ENCODE measurements around the gene GMDS. TPM values are rescaled to one million over a fixed set of nuclear protein-coding genes. Genes with fewer than 3 reads are reported as not detected.

Gene GMDS
- total RNA-seq, 2 experiments from 2014 or later, result 36.6 to 42.8 TPM

DNA sequence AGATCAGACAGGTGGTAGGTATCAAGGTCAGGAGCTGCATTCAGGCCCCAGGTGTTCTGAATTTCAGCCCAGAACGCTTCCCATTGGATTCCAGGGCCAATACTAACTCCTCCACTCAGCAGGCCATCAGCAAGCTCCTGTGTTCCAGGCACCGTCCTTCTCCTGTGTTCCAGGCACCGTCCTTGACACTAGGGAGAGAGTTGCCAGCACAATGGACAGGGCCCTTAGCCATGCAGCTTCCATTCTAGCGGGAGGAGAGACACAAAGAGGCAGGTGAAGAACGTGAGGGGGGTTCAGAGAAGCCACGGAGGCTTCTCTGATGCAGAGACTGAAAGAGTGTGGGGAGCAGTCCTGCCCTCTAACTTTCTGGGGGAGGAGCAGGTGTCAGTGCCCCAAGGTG lies 558.0 kb downstream of the GMDS start:
- H3K36me3 Mint-ChIP-seq (ENCODE audit: low read depth), result peaks cover 6% of the 10 kb centered on the region
- no peak for ATAC-seq
- DNase-seq, result no peak
- no peaks in the 10 kb centered on the region for H3K9me3 Mint-ChIP-seq
- POLR2A ChIA-PET, result interaction anchor here (1.4 kb wide), 1 partner anchor 9 kb away, joined by 3 read pairs; no protein-coding TSS in a partner anchor
- H3K27ac Mint-ChIP-seq, result no peak overlapping the region
- H3K27me3 Mint-ChIP-seq, result no peaks in the 10 kb centered on the region
- CTCF ChIA-PET, result interaction anchor here (1.0 to 1.2 kb wide), 2 partner anchors 8 to 24 kb away, joined by 3 read pairs; no protein-coding TSS in a partner anchor
- H3K4me3 Mint-ChIP-seq, result no peak overlapping the region
- no peak for TF ChIP-seq CTCF (IDR thresholded peaks at IDR 0.05)
- H3K4me1 Mint-ChIP-seq (ENCODE audit: low read depth), result no peaks in the 10 kb centered on the region
- intact Hi-C loops (cut with micrococcal nuclease), result no loop called here

DNA sequence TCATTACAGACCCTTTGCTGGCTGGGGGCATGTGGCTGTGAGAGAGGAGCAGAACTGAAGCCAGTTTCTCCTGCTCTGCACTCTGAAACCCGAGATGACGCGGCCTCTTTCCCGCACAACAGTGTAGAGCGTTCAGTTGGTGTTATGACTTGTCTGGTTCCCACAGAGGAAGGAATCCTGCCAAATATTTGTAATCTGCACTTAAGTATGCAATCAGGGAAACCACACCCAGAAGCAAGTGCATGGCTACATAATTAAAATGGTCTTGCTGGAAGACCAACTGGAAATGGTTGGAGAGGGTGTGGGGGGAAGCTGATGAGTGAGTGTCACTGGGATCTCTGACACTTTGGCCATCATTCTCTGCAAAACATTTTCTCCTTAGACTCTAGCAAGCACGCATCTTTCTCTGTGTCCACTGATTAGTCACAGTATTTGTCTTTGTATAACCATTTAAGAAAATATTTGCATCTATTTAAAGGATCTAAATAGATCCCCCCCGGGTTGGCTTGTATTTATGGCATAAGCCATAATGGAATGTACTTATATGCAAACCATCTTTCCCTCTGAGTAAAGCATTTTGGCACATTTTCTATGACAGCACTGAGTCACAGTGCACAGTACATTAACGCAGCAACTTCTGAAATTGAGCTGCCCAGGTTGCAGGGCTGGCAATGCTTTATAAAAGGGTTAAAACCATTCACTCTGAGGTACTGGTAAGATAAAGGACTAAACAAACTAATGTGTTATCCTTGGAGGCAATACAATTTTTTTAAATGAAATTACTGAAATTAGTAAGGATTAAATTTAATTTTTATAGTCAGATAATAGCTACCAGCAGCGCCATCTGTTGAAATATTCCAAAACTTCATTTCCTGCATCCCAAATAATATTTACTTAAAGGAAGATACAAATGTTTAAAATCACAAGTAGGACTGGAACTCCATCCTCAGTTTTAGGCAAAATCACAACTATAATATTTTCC lies 559.0 kb downstream of the GMDS start:
- Mint-ChIP-seq H3K4me1 (ENCODE audit: low read depth) (no peaks in the 10 kb centered on the region), H3K36me3 (ENCODE audit: low read depth) (peaks cover 4% of the 10 kb centered on the region), H3K27ac (no peak overlapping the region), H3K9me3 (no peaks in the 10 kb centered on the region), H3K4me3 (no peak overlapping the region), H3K27me3 (no peaks in the 10 kb centered on the region)
- ATAC-seq (no peak), DNase-seq (no peak)
- ChIA-PET POLR2A (interaction anchor here (1.4 kb wide), 1 partner anchor 8 kb away, joined by 3 read pairs; no protein-coding TSS in a partner anchor), CTCF (interaction anchor here (1.0 to 1.2 kb wide), 2 partner anchors 9 to 23 kb away, joined by 3 read pairs; no protein-coding TSS in a partner anchor)
- intact Hi-C loops (cut with micrococcal nuclease), result no loop called here
- no peak for TF ChIP-seq CTCF (IDR thresholded peaks at IDR 0.05)

DNA sequence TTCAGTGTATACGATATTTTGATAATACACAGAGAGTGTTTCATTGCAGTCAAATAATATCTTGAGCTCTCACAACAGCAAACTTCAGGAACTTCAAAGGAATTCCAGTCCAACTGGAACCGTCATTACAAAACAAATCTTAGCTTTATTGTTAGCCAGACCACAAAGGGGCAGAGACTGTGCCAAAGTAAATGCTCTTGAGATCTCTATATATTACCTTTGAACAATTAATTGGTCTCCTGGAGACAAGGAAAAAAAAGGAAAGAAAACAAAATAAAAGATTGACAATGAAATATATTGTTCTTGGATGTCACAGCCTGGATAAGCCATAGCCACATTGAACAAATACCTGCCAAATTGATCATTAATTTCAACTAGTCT lies 565.7 kb downstream of the GMDS start:
- H3K4me3 Mint-ChIP-seq, result no peak overlapping the region
- TF ChIP-seq CTCF (IDR thresholded peaks at IDR 0.05), result no peak
- DNase-seq (no peak), ATAC-seq (no peak)
- ChIA-PET POLR2A (no interaction called here), CTCF (no interaction called here)
- peaks cover 2% of the 10 kb centered on the region for H3K36me3 Mint-ChIP-seq (ENCODE audit: low read depth)
- no peaks in the 10 kb centered on the region for H3K9me3 Mint-ChIP-seq
- H3K4me1 Mint-ChIP-seq (ENCODE audit: low read depth), result no peaks in the 10 kb centered on the region
- H3K27ac Mint-ChIP-seq, result no peak overlapping the region
- no peaks in the 10 kb centered on the region for H3K27me3 Mint-ChIP-seq
- intact Hi-C loops (cut with micrococcal nuclease), result no loop called here

DNA sequence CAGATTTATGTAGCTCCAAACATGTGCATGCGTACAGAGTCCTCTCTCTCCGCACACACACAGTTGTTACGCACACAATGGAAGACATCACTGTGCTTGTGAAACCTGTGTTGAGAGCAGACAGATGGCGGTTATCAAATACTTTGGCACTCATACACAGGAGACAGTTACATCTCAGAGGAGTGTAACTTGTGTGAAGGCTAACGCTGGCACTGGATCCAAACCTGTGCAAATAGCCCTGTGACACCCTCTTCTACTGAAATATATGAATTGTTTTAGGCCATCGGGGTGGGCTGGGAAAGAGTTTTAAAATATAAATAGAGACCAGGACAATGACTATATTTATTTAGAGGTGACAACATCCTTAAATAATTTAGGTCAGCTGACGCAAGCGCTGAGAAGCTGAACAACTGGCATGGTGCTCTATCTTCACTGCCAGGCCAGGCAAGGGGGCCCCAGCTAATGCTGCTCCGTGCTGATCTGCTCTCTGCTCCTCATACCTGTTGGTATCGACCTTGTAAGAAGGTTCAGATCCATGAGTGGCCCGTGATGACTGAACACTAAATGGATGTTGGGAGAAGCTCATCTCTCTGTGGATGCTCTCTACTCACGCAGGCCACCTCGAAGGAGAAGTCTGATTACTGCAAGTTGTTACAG lies 566.2 kb downstream of the GMDS start:
- no peak for ATAC-seq
- CTCF ChIA-PET, result no interaction called here
- H3K9me3 Mint-ChIP-seq, result no peaks in the 10 kb centered on the region
- POLR2A ChIA-PET, result interaction anchor here (1.3 kb wide), 1 partner anchor 8 kb away, joined by 3 read pairs; no protein-coding TSS in a partner anchor
- DNase-seq, result no peak
- no peak overlapping the region for H3K27ac Mint-ChIP-seq
- no peak for TF ChIP-seq CTCF (IDR thresholded peaks at IDR 0.05)
- intact Hi-C loops (cut with micrococcal nuclease), result no loop called here
- no peaks in the 10 kb centered on the region for H3K27me3 Mint-ChIP-seq
- no peaks in the 10 kb centered on the region for H3K4me1 Mint-ChIP-seq (ENCODE audit: low read depth)
- no peak overlapping the region for H3K4me3 Mint-ChIP-seq
- H3K36me3 Mint-ChIP-seq (ENCODE audit: low read depth), result peaks cover 2% of the 10 kb centered on the region
